Trophoblast cell (in vitro differentiated cells and primary cell): ENCODE measurements around the gene VSIG8.

Experiments
- DNase-seq, 2 donors: peaks; one replicate each; pipeline ENCODE4 v3.0.0-alpha.2; 2016
- H2AFZ ChIP-seq: 2 replicates; pipeline ENCODE4 v1.6.1; 2013; ENCODE audit warnings: low read length, moderate library complexity, mild to moderate bottlenecking; ENCODE audit not compliant: insufficient read depth, poor library complexity
- H2AK5ac ChIP-seq: 2 replicates; pipeline ENCODE4 v1.6.1; 2013; ENCODE audit warnings: mild to moderate bottlenecking, low read length
- H2BK120ac ChIP-seq: 2 replicates; pipeline ENCODE4 v1.6.1; 2013; ENCODE audit warnings: low read length, mild to moderate bottlenecking, moderate library complexity; ENCODE audit not compliant: insufficient read depth, poor library complexity
- H2BK12ac ChIP-seq: 2 replicates; pipeline ENCODE4 v1.6.1; 2013; ENCODE audit warnings: mild to moderate bottlenecking, low read length, moderate library complexity
- H2BK5ac ChIP-seq: 2 replicates; pipeline ENCODE4 v1.6.1; 2013; ENCODE audit warnings: low read length, low read depth, moderate library complexity, mild to moderate bottlenecking; ENCODE audit not compliant: poor library complexity
- H3K14ac ChIP-seq: 2 replicates; pipeline ENCODE4 v1.6.1; 2013; ENCODE audit warnings: mild to moderate bottlenecking, low read length
- H3K18ac ChIP-seq: 2 replicates; pipeline ENCODE4 v1.6.1; 2013; ENCODE audit warnings: mild to moderate bottlenecking, low read length
- H3K23ac ChIP-seq: 2 replicates; pipeline ENCODE4 v1.6.1; 2013; ENCODE audit warnings: low read length
- H3K27ac ChIP-seq: 2 replicates; pipeline ENCODE4 v1.5.1; 2013; ENCODE audit warnings: low read depth, mild to moderate bottlenecking, inconsistent platforms, low read length, moderate library complexity
- H3K27me3 ChIP-seq: 2 replicates; pipeline ENCODE4 v1.6.1; 2013; ENCODE audit warnings: inconsistent platforms, mild to moderate bottlenecking, low read length, moderate library complexity; ENCODE audit not compliant: insufficient read depth
- H3K36me3 ChIP-seq, 2 experiments: 1 replicate in 1 of 2; 2 replicates in 1 of 2; pipeline ENCODE4 v1.6.1; 2013; ENCODE audit warnings: low read length in 2 of 2, mild to moderate bottlenecking in 2 of 2, moderate library complexity in 1 of 2; ENCODE audit not compliant: insufficient read depth in 2 of 2, control insufficient read depth in 1 of 2
- H3K4ac ChIP-seq: 2 replicates; pipeline ENCODE4 v1.6.1; 2013; ENCODE audit warnings: low read depth, mild to moderate bottlenecking, low read length, moderate library complexity
- H3K4me1 ChIP-seq, 2 experiments: 1 replicate in 1 of 2; 2 replicates in 1 of 2; pipeline ENCODE4 v1.6.1; 2013; ENCODE audit warnings: low read length in 2 of 2, mild to moderate bottlenecking in 2 of 2, moderate library complexity in 1 of 2; ENCODE audit not compliant: insufficient read depth in 2 of 2, control insufficient read depth in 1 of 2
- H3K4me2 ChIP-seq: 2 replicates; pipeline ENCODE4 v1.6.1; 2013; ENCODE audit warnings: inconsistent platforms, mild to moderate bottlenecking, low read length, moderate library complexity
- H3K4me3 ChIP-seq: 2 replicates; pipeline ENCODE4 v1.5.1; 2013; ENCODE audit warnings: mild to moderate bottlenecking, low read depth, low read length, inconsistent platforms
- H3K79me1 ChIP-seq: one replicate; pipeline ENCODE4 v1.6.1; 2013; ENCODE audit warnings: low read length
- H3K79me2 ChIP-seq: 2 replicates; pipeline ENCODE4 v1.6.1; 2013; ENCODE audit warnings: low read length, mild to moderate bottlenecking; ENCODE audit not compliant: control insufficient read depth, insufficient read depth, poor library complexity
- H3K9ac ChIP-seq: 2 replicates; pipeline ENCODE4 v1.6.1; 2013; ENCODE audit warnings: mild to moderate bottlenecking, low read length
- H3K9me3 ChIP-seq: 2 replicates; pipeline ENCODE4 v1.6.1; 2013; ENCODE audit warnings: low read depth, mild to moderate bottlenecking, control low read depth, inconsistent platforms, low read length; ENCODE audit not compliant: insufficient read depth
- H4K12ac ChIP-seq: 2 replicates; pipeline ENCODE4 v1.6.1; 2013; ENCODE audit warnings: low read depth, mild to moderate bottlenecking, low read length, moderate library complexity
- H4K8ac ChIP-seq: 2 replicates; pipeline ENCODE4 v1.6.1; 2013; ENCODE audit warnings: low read depth, mild to moderate bottlenecking, low read length, moderate library complexity
- H4K91ac ChIP-seq: one replicate; pipeline ENCODE4 v1.6.1; 2013; ENCODE audit warnings: low read depth, mild to moderate bottlenecking, low read length, moderate library complexity
- WGBS: extraction: QIAGEN DNeasy Blood & Tissue Kit; methylation state at CpG from one replicate; pipeline ENCODE4 v1.1.7; 2013; ENCODE audit warnings: missing lambda C conversion rate; ENCODE audit not compliant: insufficient read length, insufficient coverage; ENCODE audit errors: extremely low coverage; 5-methylcytosine and 5-hydroxymethylcytosine counted together

Gene VSIG8

DNA sequence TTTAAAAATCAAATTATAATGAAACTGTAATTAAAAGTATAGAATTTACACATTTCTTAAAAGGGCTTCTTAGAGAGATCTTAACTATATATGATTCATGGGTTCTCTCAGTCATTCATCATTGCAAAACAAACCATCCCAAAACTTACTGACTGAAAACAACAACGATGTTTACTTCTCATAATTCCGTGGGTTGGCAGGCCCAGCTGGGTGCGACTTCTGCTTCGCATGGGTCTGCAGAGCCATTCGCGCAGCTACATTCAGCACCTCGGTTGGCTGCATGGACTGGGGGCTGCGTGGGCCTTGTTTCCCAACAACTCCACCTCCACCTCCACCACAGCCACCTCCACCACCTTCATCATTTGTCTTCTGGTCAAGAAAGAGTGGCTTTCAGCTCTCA lies 31.7 kb downstream of the VSIG8 start:
- H3K9ac ChIP-seq, result no peak overlapping the region
- no peak overlapping the region for H3K23ac ChIP-seq
- no peaks in the 10 kb centered on the region for H3K36me3 ChIP-seq
- H2BK120ac ChIP-seq, result no peak overlapping the region
- peak overlapping the region; percentile 12 for H3K14ac ChIP-seq
- H2BK5ac ChIP-seq, result no peak overlapping the region
- no peak overlapping the region for H3K4me2 ChIP-seq
- no peak overlapping the region for H4K8ac ChIP-seq
- no peak overlapping the region for H4K12ac ChIP-seq
- peak overlapping the region; percentile 40 for H2BK12ac ChIP-seq
- H3K9me3 ChIP-seq, result no peaks in the 10 kb centered on the region
- no peak overlapping the region for H3K4ac ChIP-seq
- H2AK5ac ChIP-seq, result no peak overlapping the region
- DNase-seq, result no peak
- H3K4me3 ChIP-seq, result no peak overlapping the region
- no CpG with 5 or more reads among the region's 8 CpGs for WGBS
- H3K79me2 ChIP-seq, result no peaks in the 10 kb centered on the region
- no peak overlapping the region for H2AFZ ChIP-seq
- H4K91ac ChIP-seq, result peak overlapping the region; percentile 45
- H3K27ac ChIP-seq, result no peak overlapping the region
- peaks cover 9 to 18% of the 10 kb centered on the region in 2 experiments for H3K4me1 ChIP-seq
- no peaks in the 10 kb centered on the region for H3K27me3 ChIP-seq
- H3K79me1 ChIP-seq, result peaks cover 2% of the 10 kb centered on the region
- H3K18ac ChIP-seq, result no peak overlapping the region

DNA sequence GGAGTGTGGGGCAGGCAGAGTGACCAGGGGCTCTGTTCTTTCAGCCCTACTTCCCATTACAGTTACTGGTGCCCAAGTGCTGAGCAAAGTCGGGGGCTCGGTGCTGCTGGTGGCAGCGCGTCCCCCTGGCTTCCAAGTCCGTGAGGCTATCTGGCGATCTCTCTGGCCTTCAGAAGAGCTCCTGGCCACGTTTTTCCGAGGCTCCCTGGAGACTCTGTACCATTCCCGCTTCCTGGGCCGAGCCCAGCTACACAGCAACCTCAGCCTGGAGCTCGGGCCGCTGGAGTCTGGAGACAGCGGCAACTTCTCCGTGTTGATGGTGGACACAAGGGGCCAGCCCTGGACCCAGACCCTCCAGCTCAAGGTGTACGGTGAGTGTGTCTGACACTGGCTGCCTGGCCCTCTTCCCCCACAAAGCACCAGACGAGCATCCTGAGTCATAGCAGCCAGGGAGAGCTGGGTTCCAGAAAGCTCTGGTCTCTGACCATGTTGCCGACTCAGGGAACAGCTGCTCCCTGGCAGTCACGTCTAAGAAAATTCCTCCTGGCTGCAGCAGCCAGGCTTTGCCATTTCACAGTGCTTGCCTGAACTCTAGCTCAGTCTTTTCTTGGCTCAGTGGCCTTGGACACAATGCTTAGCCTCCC lies 32.5 kb downstream of the VSIG8 start:
- Histone ChIP-seq H3K18ac (no peak overlapping the region), H3K14ac (no peak overlapping the region), H2BK120ac (no peak overlapping the region), H3K4me3 (no peak overlapping the region), H3K79me2 (no peaks in the 10 kb centered on the region), H3K27me3 (no peaks in the 10 kb centered on the region), H4K91ac (peak overlapping the region; percentile 64), H2AK5ac (no peak overlapping the region), H4K12ac (no peak overlapping the region), H3K36me3 (no peaks in the 10 kb centered on the region), H3K9me3 (no peaks in the 10 kb centered on the region), H3K4me1 (peaks cover 15 to 25% of the 10 kb centered on the region in 2 experiments), H2AFZ (no peak overlapping the region), H3K27ac (peak overlapping the region; percentile 3), H3K9ac (no peak overlapping the region), H4K8ac (no peak overlapping the region), H3K4me2 (no peak overlapping the region), H3K23ac (no peak overlapping the region), H3K4ac (no peak overlapping the region), H2BK12ac (peak overlapping the region; percentile 32), H3K79me1 (peaks cover 2% of the 10 kb centered on the region), H2BK5ac (no peak overlapping the region)
- peak in 1 of 2 donors; percentile 56 for DNase-seq
- no CpG with 5 or more reads among the region's 18 CpGs for WGBS

DNA sequence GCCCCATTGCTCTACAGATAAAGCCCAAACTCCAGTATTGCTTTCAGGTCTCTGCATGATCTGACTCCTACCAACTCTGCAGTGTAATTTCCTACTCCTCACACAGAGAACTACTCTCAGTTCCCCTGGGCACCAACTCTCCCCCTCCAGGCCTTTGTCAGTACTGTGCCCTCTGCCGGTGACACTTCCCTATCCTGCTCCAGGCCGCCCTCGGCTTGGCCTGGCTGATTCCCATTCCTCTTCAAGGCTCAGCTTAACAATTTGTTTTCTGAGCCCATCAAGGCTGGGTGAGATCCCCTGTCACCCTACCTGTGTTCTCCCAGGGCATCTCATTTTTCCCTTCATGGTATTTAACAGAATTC lies 33.2 kb downstream of the VSIG8 start:
- peak; percentile 48 to 74 for DNase-seq
- H4K8ac ChIP-seq, result no peak overlapping the region
- H3K18ac ChIP-seq, result no peak overlapping the region
- no peaks in the 10 kb centered on the region for H3K79me2 ChIP-seq
- H3K4ac ChIP-seq, result no peak overlapping the region
- H3K27ac ChIP-seq, result no peak overlapping the region
- no peaks in the 10 kb centered on the region for H3K36me3 ChIP-seq
- no CpG with 5 or more reads among the region's 3 CpGs for WGBS
- H2BK12ac ChIP-seq, result no peak overlapping the region
- H4K12ac ChIP-seq, result no peak overlapping the region
- no peak overlapping the region for H3K23ac ChIP-seq
- no peak overlapping the region for H2BK5ac ChIP-seq
- no peaks in the 10 kb centered on the region for H3K9me3 ChIP-seq
- no peak overlapping the region for H3K4me3 ChIP-seq
- peaks cover 18 to 26% of the 10 kb centered on the region in 2 experiments for H3K4me1 ChIP-seq
- no peak overlapping the region for H3K14ac ChIP-seq
- H3K27me3 ChIP-seq, result no peaks in the 10 kb centered on the region
- no peak overlapping the region for H4K91ac ChIP-seq
- no peak overlapping the region for H2AK5ac ChIP-seq
- no peak overlapping the region for H2AFZ ChIP-seq
- H3K4me2 ChIP-seq, result no peak overlapping the region
- H3K79me1 ChIP-seq, result peaks cover 2% of the 10 kb centered on the region
- H2BK120ac ChIP-seq, result no peak overlapping the region
- no peak overlapping the region for H3K9ac ChIP-seq

DNA sequence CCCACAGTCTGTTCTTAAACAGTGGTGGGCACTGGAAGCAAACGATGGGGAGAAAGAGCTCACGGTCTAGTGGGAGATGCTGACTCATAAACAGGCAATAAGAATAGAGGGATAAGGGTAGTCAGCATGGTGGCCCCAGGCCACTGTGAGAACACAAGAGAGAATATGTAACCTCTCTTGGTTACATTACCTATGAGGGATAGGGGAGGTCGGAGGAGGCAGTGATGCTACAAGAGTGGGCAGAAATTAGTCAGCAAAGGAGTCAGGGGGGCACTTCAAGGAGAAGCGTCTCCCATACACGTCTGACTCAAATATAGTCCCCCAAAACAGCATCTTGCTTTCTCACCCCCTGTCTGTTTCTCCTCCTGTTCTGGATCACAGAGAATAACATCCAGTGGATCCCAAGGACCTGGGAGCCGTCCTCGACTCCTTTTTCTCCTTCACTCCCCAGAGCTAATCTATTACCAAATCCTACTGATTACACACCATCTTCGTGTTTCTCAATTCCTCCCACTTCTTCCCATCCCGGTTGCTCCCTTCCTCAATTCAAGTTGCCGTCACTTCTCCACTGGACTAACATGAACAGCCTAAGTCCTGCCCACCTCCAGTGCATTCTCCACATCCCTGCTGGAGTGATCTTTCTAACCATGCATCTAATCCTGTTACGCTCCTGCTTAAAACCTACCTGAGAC lies 33.7 kb downstream of the VSIG8 start:
- H2BK5ac ChIP-seq, result no peak overlapping the region
- no peak overlapping the region for H3K14ac ChIP-seq
- WGBS, result no CpG with 5 or more reads among the region's 11 CpGs
- H4K91ac ChIP-seq, result no peak overlapping the region
- no peak overlapping the region for H4K12ac ChIP-seq
- H3K9me3 ChIP-seq, result no peaks in the 10 kb centered on the region
- H3K4ac ChIP-seq, result no peak overlapping the region
- H3K36me3 ChIP-seq, result no peaks in the 10 kb centered on the region
- H3K4me2 ChIP-seq, result no peak overlapping the region
- peaks cover 18 to 26% of the 10 kb centered on the region in 2 experiments for H3K4me1 ChIP-seq
- no peaks in the 10 kb centered on the region for H3K79me2 ChIP-seq
- H2AFZ ChIP-seq, result no peak overlapping the region
- no peak overlapping the region for H2BK12ac ChIP-seq
- H3K23ac ChIP-seq, result no peak overlapping the region
- no peak overlapping the region for H3K4me3 ChIP-seq
- no peak for DNase-seq
- H3K27me3 ChIP-seq, result no peaks in the 10 kb centered on the region
- H3K27ac ChIP-seq, result no peak overlapping the region
- peaks cover 2% of the 10 kb centered on the region for H3K79me1 ChIP-seq
- no peak overlapping the region for H3K18ac ChIP-seq
- no peak overlapping the region for H4K8ac ChIP-seq
- no peak overlapping the region for H2AK5ac ChIP-seq
- no peak overlapping the region for H3K9ac ChIP-seq
- H2BK120ac ChIP-seq, result no peak overlapping the region
